H1 (cell line): ENCODE data around the gene VRK2. TPM values are rescaled to one million over a fixed set of nuclear protein-coding genes. Genes with fewer than 3 reads are reported as not detected.

Experiments
- NRF1 ChIP-seq: IDR thresholded peaks from 2 replicates; pipeline ENCODE4 v1.6.1; 2011; ENCODE audit warnings: mild to moderate bottlenecking, low read depth, low read length, improper control_type of control experiment
- RAD21 ChIP-seq, 2 experiments: IDR thresholded peaks in 1 of 2; conservative IDR thresholded peaks in 1 of 2; 2 replicates each; pipeline ENCODE4 v1.6.1; 2011; ENCODE audit warnings: low read depth in 2 of 2, low read length in 2 of 2, improper control_type of control experiment in 1 of 2, inconsistent platforms in 1 of 2, mild to moderate bottlenecking in 1 of 2, moderate library complexity in 1 of 2
- SRF ChIP-seq: IDR thresholded peaks from 2 replicates; pipeline ENCODE4 v1.6.1; 2011; ENCODE audit warnings: mild to moderate bottlenecking, low read depth, low read length, moderate library complexity
- TEAD4 ChIP-seq: IDR thresholded peaks from 2 replicates; pipeline ENCODE4 v1.6.1; 2012; ENCODE audit warnings: low read depth, low read length, inconsistent platforms, mixed read lengths
- polyA plus RNA-seq, 7 experiments: library from polyadenylated mRNA; depleted of rRNA in 3 of 7; stranded (reverse) in 5 of 7; unstranded in 2 of 7; fragments of >200 nt in 5 of 7; fragments of 200-250 nt in 2 of 7; gene quantifications; 1 replicate in 5 of 7; 2 replicates in 1 of 7; 4 replicates in 1 of 7; pipeline versions ENCODE4 v1.2.1 to v1.2.3, GENCODE V29; 2011 to 2013; ENCODE audit warnings: missing spikeins in 2 of 7, mixed read lengths in 2 of 7
- total RNA-seq: library from RNA; stranded (reverse); fragmentation: NEBNext Ultra II Directional; extraction: Animal tissue kit (Norgen Biotek cat#: 25700); gene quantifications from 2 replicates; pipeline ENCODE4 v1.2.1, GENCODE V29; 2021

The VRK2 gene
- total and polyA plus RNA-seq, 2 of the 8 experiments (the other 6 are each of a cell fraction or from before 2014, with no cell fraction given) = 7.6 to 27.8 TPM

- TF ChIP-seq RAD21 (IDR thresholded peaks at IDR 0.05 in 1 of 2, conservative IDR thresholded peaks at IDR 0.05 in 1 of 2; ENCODE audit: low read depth in 2 of 2, low read length in 2 of 2) = no peak
- no peak for TF ChIP-seq SRF
- TF ChIP-seq TEAD4 = no peak
- TF ChIP-seq NRF1 = no peak
These were observed 34.4 kb downstream of the VRK2 start (continued) for GRCh38 chr2:58081000-58081399.
